ENCODE results near the gene NAV2.

NAV2 gene

DNA sequence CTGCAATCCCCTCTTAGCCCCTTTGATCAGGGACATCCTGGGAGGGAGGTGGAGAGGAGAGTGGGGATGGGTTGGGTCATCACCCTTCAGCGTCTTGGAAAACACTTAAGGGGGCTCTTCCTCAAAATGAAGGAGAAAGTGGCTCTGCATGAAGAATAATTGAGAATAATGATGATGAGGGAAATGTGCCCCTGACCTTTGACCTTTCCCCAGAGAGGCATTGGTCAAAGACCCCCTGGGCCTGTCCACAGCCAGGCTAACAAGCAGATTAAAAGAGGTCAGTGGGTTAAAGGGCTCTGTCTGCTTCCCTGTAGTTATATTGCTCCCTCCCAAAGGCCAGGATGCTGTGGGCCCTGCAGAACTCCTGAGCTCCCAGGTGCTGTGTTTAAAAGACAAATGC, 68.7 kb downstream of the NAV2 start:
- TF ChIP-seq ZNF8 (CRISPR knock-in tag; IDR thresholded peaks at IDR 0.05) (no peak), GLIS3 (CRISPR knock-in tag; IDR thresholded peaks at IDR 0.05) (no peak), TOX (CRISPR knock-in tag; IDR thresholded peaks at IDR 0.05; ENCODE audit: borderline replicate concordance) (no peak)
- TF ChIP-seq, protein P1, sequence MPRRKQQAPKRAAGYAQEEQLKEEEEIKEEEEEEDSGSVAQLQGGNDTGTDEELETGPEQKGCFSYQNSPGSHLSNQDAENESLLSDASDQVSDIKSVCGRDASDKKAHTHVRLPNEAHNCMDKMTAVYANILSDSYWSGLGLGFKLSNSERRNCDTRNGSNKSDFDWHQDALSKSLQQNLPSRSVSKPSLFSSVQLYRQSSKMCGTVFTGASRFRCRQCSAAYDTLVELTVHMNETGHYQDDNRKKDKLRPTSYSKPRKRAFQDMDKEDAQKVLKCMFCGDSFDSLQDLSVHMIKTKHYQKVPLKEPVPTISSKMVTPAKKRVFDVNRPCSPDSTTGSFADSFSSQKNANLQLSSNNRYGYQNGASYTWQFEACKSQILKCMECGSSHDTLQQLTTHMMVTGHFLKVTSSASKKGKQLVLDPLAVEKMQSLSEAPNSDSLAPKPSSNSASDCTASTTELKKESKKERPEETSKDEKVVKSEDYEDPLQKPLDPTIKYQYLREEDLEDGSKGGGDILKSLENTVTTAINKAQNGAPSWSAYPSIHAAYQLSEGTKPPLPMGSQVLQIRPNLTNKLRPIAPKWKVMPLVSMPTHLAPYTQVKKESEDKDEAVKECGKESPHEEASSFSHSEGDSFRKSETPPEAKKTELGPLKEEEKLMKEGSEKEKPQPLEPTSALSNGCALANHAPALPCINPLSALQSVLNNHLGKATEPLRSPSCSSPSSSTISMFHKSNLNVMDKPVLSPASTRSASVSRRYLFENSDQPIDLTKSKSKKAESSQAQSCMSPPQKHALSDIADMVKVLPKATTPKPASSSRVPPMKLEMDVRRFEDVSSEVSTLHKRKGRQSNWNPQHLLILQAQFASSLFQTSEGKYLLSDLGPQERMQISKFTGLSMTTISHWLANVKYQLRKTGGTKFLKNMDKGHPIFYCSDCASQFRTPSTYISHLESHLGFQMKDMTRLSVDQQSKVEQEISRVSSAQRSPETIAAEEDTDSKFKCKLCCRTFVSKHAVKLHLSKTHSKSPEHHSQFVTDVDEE (CRISPR knock-in tag; IDR thresholded peaks at IDR 0.05): no peak
- TF ChIP-seq, protein P2, sequence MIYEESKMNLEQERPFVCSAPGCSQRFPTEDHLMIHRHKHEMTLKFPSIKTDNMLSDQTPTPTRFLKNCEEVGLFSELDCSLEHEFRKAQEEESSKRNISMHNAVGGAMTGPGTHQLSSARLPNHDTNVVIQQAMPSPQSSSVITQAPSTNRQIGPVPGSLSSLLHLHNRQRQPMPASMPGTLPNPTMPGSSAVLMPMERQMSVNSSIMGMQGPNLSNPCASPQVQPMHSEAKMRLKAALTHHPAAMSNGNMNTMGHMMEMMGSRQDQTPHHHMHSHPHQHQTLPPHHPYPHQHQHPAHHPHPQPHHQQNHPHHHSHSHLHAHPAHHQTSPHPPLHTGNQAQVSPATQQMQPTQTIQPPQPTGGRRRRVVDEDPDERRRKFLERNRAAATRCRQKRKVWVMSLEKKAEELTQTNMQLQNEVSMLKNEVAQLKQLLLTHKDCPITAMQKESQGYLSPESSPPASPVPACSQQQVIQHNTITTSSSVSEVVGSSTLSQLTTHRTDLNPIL (CRISPR knock-in tag; IDR thresholded peaks at IDR 0.05; ENCODE audit: low read depth): no peak
- no peak for ATAC-seq

DNA sequence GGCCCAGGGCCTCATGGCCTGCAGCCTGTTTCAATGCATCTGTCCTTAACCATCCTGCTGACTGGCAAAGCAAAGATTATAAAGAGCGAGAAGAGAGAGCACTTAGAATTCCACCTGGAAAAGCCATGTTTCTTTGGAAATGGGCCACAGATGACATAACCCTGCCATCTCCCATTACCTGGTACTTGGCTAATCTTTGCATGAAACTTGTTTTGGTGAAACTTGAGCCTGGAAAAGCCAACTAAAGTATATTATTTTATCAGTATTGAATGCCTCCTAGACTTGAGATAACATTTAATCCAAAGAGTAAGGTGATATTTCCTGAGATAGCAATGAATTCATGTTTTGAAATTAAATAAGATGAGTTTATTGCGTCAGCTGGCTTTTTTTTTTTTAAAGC, 72.6 kb downstream of the NAV2 start:
- no peak for ATAC-seq
- peak; percentile 19; the same call in 1 of the 2 replicates for TF ChIP-seq ISL1 (CRISPR knock-in tag; IDR thresholded peaks at IDR 0.05)
- TF ChIP-seq PPARA (CRISPR knock-in tag; IDR thresholded peaks at IDR 0.05; ENCODE audit: borderline replicate concordance): no peak

DNA sequence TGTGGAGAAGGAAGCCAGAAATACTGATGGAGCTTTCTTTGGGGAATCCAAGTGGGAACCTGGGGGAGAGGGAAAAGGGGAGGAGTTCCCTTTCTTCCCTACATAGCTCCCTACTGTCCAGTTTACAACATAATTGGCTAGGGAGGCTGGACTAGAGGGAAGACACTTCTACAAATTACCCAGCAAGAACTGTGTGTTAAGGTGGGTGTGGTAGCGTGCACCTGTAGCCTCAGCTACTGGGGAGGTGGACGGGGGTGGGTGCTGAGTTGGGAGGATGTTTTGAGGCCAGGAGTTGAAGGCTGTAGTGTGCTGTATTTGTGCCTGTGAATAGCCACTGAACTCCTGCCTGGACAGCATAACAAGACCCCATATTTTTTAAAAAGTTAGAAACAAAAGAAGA, 74.0 kb downstream of the NAV2 start:
- TF ChIP-seq RARB (CRISPR knock-in tag; IDR thresholded peaks at IDR 0.05): no peak
- TF ChIP-seq ZNF565 (CRISPR knock-in tag; conservative IDR thresholded peaks at IDR 0.05; ENCODE audit: low read depth): no peak
- TF ChIP-seq ZNF8 (CRISPR knock-in tag; IDR thresholded peaks at IDR 0.05): no peak
- TF ChIP-seq, protein P3, sequence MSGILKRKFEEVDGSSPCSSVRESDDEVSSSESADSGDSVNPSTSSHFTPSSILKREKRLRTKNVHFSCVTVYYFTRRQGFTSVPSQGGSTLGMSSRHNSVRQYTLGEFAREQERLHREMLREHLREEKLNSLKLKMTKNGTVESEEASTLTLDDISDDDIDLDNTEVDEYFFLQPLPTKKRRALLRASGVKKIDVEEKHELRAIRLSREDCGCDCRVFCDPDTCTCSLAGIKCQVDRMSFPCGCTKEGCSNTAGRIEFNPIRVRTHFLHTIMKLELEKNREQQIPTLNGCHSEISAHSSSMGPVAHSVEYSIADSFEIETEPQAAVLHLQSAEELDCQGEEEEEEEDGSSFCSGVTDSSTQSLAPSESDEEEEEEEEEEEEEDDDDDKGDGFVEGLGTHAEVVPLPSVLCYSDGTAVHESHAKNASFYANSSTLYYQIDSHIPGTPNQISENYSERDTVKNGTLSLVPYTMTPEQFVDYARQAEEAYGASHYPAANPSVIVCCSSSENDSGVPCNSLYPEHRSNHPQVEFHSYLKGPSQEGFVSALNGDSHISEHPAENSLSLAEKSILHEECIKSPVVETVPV (CRISPR knock-in tag; IDR thresholded peaks at IDR 0.05): no peak
- TF ChIP-seq SNAI2 (CRISPR knock-in tag; IDR thresholded peaks at IDR 0.05): no peak
- no peak for TF ChIP-seq BACH2 (CRISPR knock-in tag; IDR thresholded peaks at IDR 0.05; ENCODE audit: borderline replicate concordance)
- no peak for TF ChIP-seq ZFP3 (CRISPR knock-in tag; IDR thresholded peaks at IDR 0.05)
- no peak for TF ChIP-seq ESRRG (CRISPR knock-in tag; IDR thresholded peaks at IDR 0.05)
- TF ChIP-seq PPARA (CRISPR knock-in tag; IDR thresholded peaks at IDR 0.05; ENCODE audit: borderline replicate concordance): no peak
- no peak for TF ChIP-seq ZC3H10 (CRISPR knock-in tag; IDR thresholded peaks at IDR 0.05)
- TF ChIP-seq ISL1 (CRISPR knock-in tag; IDR thresholded peaks at IDR 0.05): no peak
- no peak for TF ChIP-seq GLIS3 (CRISPR knock-in tag; IDR thresholded peaks at IDR 0.05)
- ATAC-seq: no peak

DNA sequence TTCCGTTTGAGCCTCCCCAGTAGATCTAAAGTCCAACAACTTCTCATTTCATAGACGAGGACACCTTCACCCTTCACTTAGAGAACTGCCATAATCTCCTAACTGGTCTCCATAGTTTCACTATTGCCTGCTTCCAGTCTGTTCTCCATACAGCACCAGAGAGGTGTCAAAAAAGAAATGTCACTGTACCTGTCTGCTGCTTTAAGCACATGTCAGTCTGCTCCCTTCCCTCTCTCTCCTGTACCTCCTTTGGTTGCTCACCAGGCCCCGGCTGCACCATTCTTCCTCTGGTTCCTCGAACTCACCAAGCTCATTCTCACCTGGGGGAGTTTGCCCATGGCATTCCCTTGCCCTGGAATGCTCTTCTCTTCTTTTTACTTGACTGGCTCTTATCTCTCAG, 75.8 kb downstream of the NAV2 start:
- TF ChIP-seq ZFP3 (CRISPR knock-in tag; IDR thresholded peaks at IDR 0.05): no peak
- no peak for TF ChIP-seq ARNTL (CRISPR knock-in tag; IDR thresholded peaks at IDR 0.05; ENCODE audit: borderline replicate concordance, low read depth)
- TF ChIP-seq, protein P4, sequence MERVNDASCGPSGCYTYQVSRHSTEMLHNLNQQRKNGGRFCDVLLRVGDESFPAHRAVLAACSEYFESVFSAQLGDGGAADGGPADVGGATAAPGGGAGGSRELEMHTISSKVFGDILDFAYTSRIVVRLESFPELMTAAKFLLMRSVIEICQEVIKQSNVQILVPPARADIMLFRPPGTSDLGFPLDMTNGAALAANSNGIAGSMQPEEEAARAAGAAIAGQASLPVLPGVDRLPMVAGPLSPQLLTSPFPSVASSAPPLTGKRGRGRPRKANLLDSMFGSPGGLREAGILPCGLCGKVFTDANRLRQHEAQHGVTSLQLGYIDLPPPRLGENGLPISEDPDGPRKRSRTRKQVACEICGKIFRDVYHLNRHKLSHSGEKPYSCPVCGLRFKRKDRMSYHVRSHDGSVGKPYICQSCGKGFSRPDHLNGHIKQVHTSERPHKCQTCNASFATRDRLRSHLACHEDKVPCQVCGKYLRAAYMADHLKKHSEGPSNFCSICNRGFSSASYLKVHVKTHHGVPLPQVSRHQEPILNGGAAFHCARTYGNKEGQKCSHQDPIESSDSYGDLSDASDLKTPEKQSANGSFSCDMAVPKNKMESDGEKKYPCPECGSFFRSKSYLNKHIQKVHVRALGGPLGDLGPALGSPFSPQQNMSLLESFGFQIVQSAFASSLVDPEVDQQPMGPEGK (CRISPR knock-in tag; IDR thresholded peaks at IDR 0.05; ENCODE audit: borderline replicate concordance): no peak
- ATAC-seq: no peak

DNA sequence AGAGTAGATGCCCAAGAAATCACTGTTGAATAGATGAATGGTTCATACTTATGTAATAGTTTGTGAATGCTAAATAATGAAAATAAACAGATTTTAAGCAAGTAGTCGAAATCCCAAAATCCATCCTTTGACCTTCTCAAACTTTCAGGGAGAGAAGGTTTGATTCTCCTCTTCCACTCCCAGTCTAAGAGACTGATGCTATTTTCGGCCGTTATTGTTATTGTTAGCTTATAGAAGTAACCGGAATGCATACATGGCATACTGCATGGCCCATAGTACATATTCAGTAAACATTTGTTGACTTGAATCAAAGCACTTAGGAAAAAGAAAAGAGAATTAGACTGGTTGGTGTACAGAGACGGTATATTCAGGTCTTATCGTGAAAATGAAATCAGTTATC, 76.6 kb downstream of the NAV2 start:
- TF ChIP-seq PPARA (CRISPR knock-in tag; IDR thresholded peaks at IDR 0.05; ENCODE audit: borderline replicate concordance) (no peak), ZNF8 (CRISPR knock-in tag; IDR thresholded peaks at IDR 0.05) (no peak), OSR1 (CRISPR knock-in tag; IDR thresholded peaks at IDR 0.05) (no peak), ZC3H10 (CRISPR knock-in tag; IDR thresholded peaks at IDR 0.05) (no peak), ZNF565 (CRISPR knock-in tag; conservative IDR thresholded peaks at IDR 0.05; ENCODE audit: low read depth) (no peak), BACH2 (CRISPR knock-in tag; IDR thresholded peaks at IDR 0.05; ENCODE audit: borderline replicate concordance) (no peak), TOX (CRISPR knock-in tag; IDR thresholded peaks at IDR 0.05; ENCODE audit: borderline replicate concordance) (no peak), ESRRG (CRISPR knock-in tag; IDR thresholded peaks at IDR 0.05) (no peak), TCF4 (CRISPR knock-in tag; IDR thresholded peaks at IDR 0.05; ENCODE audit: borderline replicate concordance) (no peak), ISL1 (CRISPR knock-in tag; IDR thresholded peaks at IDR 0.05) (no peak), CSDC2 (CRISPR knock-in tag; IDR thresholded peaks at IDR 0.05) (no peak), ZFP3 (CRISPR knock-in tag; IDR thresholded peaks at IDR 0.05) (no peak)
- TF ChIP-seq, protein P5, sequence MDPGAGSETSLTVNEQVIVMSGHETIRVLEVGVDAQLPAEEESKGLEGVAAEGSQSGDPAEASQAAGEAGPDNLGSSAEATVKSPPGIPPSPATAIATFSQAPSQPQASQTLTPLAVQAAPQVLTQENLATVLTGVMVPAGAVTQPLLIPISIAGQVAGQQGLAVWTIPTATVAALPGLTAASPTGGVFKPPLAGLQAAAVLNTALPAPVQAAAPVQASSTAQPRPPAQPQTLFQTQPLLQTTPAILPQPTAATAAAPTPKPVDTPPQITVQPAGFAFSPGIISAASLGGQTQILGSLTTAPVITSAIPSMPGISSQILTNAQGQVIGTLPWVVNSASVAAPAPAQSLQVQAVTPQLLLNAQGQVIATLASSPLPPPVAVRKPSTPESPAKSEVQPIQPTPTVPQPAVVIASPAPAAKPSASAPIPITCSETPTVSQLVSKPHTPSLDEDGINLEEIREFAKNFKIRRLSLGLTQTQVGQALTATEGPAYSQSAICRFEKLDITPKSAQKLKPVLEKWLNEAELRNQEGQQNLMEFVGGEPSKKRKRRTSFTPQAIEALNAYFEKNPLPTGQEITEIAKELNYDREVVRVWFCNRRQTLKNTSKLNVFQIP (CRISPR knock-in tag; IDR thresholded peaks at IDR 0.05; ENCODE audit: borderline replicate concordance, low read depth): no peak
- TF ChIP-seq, protein P3 (CRISPR knock-in tag; IDR thresholded peaks at IDR 0.05): no peak

More for the DNA sequence above, 76.6 kb downstream of the NAV2 start:
- ATAC-seq: no peak

All from SK-N-SH treated with all-trans-retinoic acid at 6 μM for 48 hours (cell line).